Left hindlimb (tissue), 1 donor: Measurements from ENCODE around the gene ATP8A1.
"Not testable (repeated sequence)": the region's sequence is repeated elsewhere in the genome, so short reads cannot be mapped to it uniquely, and the experiment has no call there.

Experiments
- DNase-seq: peaks from one replicate; pipeline ENCODE4 v3.0.0-alpha.2; 2018

ATP8A1 gene

DNA sequence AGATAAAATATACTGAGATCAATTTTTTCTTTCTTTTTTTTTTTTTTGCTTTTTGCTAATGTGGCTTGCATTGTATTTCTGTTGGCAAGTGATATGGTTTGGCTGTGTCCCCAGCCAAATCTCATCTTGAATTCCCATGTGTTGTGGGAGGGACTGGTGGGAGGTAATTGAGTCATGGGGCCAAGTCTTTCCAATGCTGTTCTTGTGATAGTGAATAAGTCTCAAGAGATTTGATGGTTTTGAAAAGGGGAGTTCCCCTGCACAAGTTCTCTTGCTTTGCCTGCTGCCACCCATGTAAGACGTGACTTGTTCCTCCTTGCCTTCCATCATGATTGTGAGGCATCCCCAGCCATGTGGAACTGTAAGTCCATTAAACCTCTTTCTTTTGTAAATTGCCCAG lies 195.7 kb downstream of the ATP8A1 start:
- not testable (repeated sequence) for DNase-seq

DNA sequence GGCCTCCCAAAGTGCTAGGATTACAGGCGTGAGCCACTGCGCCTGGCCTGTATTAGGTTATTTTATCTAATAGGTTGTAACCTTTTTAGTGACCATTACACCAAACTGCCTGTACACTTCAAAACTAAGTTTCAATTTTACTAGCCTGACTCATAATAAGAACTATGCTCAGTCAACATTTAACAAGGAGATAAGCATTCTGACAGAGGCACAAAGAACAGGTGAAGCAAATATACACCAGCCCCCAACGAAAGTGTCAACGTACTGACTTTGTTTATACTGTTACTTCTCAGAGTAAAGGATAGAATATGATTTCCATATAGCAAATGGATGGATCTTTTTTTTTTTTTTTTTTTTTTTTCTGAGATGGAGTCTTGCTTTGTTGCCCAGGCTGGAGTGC lies 196.9 kb downstream of the ATP8A1 start:
- no peak for DNase-seq

DNA sequence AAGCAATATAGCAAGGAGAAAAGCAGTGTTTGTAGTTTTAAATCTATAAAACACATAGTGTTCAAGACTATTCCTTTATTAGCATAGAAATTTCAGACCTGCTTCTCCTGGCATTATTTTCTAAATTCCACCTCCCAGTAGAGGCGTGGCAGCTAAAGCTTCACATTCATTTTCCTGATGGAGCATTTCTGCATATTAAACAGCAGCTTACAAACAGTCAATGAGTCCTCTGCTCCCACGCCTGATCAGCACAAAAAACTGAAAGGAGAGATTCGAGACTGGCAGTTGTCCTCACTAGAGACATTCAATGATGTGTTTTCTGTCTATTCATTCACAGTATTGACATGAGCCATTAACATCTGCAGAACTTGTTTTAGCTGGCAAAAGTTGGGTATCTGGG lies 198.2 kb downstream of the ATP8A1 start:
- no peak for DNase-seq

- no peak for DNase-seq
Observed at GRCh38 chr4:42454755-42455420, 202.0 kb downstream of the ATP8A1 start.

GRCh38 chr4:42453612-42454011 lies 203.3 kb downstream of the ATP8A1 start:
- DNase-seq, result no peak

DNA sequence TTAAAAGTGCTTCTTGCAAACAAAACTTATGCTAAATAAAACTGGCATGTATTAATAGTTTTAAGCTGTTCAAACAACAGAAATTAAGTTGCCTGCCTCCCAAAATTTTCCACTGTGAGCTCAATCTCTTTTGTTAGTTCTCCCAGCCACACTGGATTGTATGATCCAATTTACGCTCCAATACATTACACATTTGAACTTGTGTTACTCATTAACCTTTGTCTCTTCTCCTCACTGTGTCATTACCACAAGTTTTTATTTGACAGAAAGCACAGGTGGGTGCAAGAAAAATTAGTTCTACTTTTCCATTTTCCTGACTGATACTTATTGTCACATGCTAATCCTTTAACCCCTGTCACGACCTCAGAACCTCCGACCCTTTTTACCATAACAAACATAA lies 204.1 kb downstream of the ATP8A1 start:
- no peak for DNase-seq

GRCh38 chr4:42446823-42447222 lies 210.1 kb downstream of the ATP8A1 start:
- DNase-seq, result no peak

DNA sequence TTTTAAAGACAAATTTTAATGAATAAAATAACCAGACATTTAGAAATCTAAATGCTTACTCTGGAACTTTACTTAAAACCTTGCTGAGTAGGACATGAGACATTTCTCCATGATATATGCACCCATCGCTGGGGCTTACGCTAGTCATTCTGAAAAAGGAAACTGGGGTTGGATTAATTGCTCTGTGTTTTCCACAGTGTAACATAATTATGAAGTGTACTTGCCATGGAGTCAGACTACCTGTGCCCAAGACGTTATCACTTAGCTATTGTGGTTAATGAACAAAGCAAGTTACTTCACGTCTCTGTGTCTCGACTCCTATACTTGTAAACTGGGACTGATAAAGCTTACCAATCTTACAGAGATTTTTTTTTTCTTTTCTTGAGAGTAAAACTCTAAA lies 211.9 kb downstream of the ATP8A1 start:
- no peak for DNase-seq

DNA sequence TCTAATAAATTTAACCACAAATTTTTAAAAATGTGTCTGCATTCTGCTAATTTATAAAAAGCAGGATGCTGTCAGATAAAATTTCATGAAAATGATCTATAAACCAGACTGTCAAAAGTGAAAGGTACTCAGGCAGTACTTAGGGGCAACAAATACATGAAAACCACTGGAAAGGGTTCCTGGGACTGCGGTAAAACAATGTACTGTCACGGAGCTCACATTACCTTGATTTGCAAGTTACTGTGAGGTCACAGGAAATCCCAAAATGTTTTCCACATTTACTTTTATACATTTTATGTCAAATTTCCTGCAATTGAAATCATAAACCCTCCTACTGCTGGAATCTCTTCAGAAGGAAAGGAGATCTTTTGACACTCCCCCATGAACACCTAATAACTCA lies 214.3 kb downstream of the ATP8A1 start:
- DNase-seq, result no peak

GRCh38 chr4:42440083-42440482 lies 216.8 kb downstream of the ATP8A1 start:
- DNase-seq, result no peak

- DNase-seq, result no peak
Observed at GRCh38 chr4:42436928-42437565, 219.9 kb downstream of the ATP8A1 start.

DNA sequence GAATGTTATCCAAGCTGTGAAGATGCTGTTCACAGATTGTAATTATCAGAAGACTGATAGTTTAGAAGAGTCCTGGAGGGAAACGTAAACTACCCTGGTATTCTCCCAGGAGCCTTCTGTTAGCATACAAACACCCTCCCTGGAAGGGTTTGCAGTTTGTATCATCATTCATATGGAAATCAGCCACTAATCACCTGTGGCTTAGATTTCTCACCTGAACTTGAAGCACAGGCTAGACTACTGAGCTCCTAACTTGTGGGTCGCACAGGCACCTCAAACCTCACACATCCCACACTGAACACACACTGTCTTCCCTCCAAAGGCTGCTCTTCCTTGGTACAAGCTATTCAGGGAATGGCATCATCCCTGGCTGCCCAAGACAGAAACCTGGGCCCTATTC lies 228.9 kb downstream of the ATP8A1 start:
- DNase-seq, result no peak

DNA sequence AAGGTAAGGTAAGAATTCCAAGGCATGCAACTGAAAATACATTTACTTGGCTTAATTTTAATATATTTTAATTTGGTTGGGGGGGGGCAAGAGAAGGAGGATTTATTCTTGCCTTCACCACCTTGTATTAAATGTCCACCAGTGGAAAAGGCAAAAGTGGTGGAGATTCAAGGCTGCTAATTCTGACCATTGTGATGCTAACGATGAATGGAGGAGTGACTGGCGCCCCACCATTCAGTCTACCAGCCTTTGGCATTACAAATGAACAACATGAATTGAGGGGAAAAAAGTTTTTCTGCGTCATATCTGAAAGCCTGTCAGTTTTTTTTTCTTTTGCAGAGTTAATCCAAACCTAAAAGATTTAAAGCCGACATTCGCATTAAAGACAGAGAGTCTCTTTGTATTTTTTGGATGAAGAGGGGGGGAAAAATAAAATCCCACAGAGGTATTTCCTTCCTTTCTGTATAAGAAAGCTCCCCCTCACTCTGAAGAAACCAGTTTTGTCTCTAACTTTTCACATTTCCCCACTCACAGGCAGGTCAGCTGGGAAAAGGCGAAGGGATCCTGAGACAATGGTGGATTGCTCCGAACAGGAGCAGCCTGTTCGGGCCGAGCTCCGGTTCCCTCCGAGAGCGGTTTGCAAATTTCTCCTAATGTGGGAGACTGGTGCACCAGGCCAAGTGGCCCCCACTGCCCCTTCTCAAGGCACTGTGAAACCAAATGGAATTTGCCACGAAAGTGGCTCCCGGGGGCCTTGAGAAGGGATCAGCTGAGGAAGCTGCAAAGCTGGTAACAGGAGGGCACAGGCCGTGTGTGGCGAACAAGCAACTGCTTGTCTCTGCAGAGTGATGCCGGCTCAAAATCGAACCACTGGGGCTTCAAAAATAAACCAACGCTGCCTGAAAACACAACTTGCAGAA lies 231.5 kb downstream of the ATP8A1 start:
- DNase-seq, result no peak

DNA sequence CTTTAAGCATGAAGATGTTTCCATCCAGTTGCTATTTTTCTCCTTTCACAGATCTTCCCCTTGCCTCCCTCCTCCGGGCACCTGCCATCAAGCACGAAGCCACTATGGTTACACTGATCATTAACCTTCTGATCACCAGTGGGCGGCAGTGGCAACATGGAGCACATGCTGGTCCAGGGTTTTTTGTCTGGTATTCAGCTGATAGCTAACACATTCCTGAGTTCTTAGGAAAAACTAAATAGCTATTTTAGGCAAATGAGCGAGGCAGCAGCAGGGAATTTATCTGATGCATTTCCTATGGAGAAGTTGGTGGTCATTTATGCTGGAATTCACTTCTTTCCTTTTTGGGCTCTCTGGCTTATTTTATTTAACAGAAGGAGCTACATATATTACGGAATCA lies 236.8 kb downstream of the ATP8A1 start:
- DNase-seq, result no peak

- DNase-seq, result no peak
Observed at GRCh38 chr4:42417550-42417949, 239.4 kb downstream of the ATP8A1 start.

DNA sequence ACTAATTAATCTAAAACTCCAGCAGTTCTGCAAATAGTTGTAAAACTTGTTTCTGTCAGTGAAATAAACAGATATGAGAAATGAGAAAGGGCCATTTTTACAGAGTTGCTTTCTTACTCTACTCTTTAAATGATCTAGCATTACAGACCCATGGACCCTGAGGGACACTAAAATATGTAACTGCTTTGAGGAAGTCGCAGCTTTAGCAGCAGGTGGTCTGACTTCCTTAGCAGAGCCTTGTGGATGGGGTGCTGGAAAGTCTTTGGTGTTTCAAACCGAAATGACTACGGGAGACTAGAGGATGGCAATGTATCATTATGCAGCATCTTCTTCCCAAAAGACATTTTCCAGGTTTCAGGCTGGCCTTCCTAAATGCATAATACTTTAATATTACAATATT lies 240.9 kb downstream of the ATP8A1 start:
- no peak for DNase-seq

DNA sequence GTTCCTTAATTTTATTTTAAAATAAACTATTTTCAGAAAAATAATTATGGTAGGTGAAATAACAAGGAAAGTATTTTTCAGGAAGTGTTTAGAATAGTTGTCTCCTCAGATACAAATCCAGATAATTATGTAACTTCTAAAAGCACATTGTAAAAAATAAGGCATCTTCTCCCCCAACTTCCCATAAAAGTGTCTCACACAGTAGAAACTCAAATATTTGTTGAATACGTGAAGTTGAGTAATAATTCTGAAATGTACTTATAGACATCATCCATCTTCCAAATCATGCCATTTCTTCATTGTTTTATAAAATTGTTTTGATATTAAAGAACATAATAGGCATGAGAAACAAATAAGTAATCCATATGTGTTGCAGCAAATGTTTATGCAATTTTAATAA lies 241.6 kb downstream of the ATP8A1 start:
- no peak for DNase-seq

DNA sequence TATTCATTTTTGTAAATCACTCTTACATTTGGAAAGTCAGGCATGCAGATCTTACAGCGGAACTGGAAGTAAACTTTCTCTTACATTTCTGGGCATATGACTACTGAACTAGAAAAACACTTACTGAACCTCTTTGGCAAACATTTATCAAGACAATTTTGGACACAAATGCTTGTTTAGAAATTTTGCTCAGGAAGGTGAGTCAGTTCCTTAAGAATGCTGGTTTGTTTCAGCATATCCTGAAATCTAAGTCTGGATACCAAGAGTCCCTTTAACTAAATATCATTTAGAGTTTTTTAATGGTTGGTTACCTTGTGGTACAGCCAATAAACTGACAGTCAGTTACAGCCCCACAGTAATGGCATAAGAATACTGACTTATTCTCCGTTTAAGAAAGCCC lies 244.7 kb downstream of the ATP8A1 start:
- DNase-seq, result no peak

GRCh38 chr4:42411803-42412202 lies 245.1 kb downstream of the ATP8A1 start:
- DNase-seq, result no peak

DNA sequence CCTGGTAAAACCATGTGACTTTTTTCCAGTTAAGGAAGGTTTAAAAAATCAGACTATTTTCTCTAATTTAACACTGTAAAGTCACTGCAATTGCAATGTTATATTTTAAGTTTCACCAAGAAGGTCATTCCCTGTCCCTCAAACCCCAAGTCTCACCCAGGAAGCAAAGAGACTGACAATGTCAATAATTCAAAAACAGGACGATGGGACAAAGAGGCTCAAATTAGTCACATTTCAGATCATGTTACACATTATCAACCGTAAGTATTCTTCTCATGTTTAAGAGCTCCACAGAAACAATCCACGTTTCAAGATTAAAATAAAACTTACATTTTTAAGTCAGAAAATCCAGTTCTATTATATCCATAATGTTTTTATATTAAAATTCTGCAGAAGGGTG lies 246.5 kb downstream of the ATP8A1 start:
- DNase-seq, result no peak

DNA sequence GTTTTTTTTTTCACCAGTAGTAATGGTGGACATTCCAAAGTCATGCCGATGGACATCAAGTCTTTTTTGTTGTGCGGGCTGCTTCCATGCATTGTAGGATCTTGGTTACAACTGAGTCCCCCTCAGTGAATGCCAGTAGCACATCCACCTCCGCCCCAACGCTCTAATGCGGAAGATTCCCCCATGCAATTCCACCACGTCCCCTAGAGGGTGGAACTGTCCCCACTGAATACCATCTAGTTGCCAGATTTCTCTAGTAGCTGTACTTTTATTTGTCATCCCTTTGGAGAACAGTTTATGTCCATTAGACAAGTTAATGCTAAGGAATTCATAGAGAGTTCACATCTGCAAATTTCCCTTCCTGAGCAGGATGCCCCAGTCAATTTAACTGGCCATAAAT lies 252.9 kb downstream of the ATP8A1 start:
- DNase-seq, result no peak

DNA sequence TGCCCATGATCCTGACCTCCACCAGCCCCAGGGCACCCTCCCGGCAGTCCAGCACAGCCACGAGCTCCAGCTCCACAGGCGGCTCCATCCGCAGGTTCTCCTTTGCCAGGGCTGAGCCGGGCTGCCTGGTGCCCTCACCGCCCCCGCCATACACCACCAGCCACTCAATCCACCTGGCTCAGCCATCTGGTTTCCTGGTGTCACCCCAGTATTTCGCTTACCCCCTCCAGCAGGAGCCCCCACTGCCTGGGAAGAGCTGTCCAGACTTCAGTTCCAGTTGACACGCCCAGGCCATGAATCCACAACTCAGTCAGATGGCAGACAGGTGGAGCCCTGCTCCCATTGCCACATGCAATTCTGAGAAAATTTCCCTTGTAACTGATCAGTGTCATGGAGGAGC lies 255.7 kb downstream of the ATP8A1 start:
- DNase-seq, result no peak

GRCh38 chr4:42399393-42399792 lies 257.5 kb downstream of the ATP8A1 start:
- DNase-seq, result no peak

DNA sequence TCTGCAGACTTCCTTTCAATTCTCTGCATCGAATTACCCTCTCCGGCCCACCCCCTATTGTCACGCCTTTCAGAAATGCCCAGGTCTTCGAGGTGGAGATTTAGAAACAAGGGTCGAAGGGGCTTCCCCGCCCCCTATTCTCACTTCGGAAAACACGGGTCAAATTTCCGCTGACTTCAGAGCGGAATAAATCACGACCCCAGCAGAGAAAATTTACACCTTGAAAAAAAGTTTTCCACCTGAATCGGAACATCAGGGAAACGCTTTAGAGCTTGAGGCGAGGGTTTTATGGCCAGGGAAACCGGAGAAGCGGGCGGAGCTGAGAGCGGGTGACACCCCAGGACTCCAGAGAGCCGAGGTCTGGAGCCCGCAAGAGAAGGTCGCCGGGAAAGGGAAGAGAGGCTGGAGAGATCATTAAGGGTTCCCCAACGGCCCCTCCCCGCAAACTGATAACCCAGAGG lies 258.0 kb downstream of the ATP8A1 start:
- DNase-seq, result peak; percentile 35
